ENCODE results near the gene CENPN. TPM values are rescaled to one million over a fixed set of nuclear protein-coding genes. Genes with fewer than 3 reads are reported as not detected.

The CENPN gene, protein sequence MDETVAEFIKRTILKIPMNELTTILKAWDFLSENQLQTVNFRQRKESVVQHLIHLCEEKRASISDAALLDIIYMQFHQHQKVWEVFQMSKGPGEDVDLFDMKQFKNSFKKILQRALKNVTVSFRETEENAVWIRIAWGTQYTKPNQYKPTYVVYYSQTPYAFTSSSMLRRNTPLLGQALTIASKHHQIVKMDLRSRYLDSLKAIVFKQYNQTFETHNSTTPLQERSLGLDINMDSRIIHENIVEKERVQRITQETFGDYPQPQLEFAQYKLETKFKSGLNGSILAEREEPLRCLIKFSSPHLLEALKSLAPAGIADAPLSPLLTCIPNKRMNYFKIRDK
- total RNA-seq = 62.9 and 63.0 TPM in 2 replicates

GRCh38 chr16:81006813-81007695, at the start of gene CENPN, which contains the start of gene CMC2:
Gene CENPN (plus strand): TSS chr16:81007214. CDS start chr16:81011940, 4,726 bp downstream.
Gene CMC2 (minus strand): TSS chr16:81006885. CDS start chr16:80997394, 9,491 bp downstream.

DNA sequence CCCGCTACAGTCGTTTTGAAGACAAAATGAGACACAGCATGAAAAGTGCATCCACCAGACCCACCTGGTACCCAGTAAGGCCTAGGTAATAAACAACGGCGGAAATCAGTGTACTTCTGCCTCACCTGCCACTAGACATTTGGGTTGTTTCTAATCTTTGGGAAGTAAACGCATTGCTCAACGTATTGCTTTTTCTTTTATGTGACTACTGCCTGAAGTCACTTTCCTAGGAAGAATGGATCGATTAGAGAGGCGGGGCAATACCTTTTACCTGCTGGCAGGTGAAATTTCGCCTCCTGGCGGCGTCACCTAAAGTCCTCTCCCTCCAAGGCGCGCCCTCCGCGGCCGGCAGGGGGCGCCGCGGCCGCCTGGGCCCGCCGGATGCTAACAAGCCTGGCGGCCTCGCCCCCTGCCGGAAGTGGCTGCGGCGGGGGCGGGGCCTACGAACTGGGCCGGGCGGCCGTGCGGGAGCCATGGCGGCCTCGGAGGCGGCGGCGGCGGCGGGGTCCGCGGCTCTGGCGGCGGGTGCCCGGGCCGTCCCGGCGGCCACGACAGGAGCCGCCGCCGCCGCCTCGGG, 28.5 kb downstream of the CENPN start, which contains the start of gene ATMIN:
TSS of gene ATMIN (plus strand) at position 445 of the 577 bp plus-strand sequence. CDS start at position 474, 29 bp downstream.

GRCh38 chr16:81077076-81077940, 70.3 kb downstream of the CENPN start, which contains the start of gene C16orf46:
Gene C16orf46 (minus strand): TSS chr16:81077238. CDS start chr16:81063955, 13,283 bp downstream.

Other genes with a start within 250 kb of the CENPN start
- 25.3 and 25.4 TPM in 2 replicates for gene CDYL2, start 202.6 kb upstream of the CENPN start, total RNA-seq
- gene CMC2, start 329 bp upstream of the CENPN start, total RNA-seq = 70.8 and 76.7 TPM in 2 replicates
- gene ATMIN, start 28.6 kb downstream of the CENPN start, total RNA-seq = 23.1 and 31.3 TPM in 2 replicates
- 0.32 and 0.46 TPM in 2 replicates for gene C16orf46, start 70.0 kb downstream of the CENPN start, total RNA-seq
- gene GCSH, start 89.2 kb downstream of the CENPN start, total RNA-seq = 12.5 and 15.9 TPM in 2 replicates
- gene BCO1, start 231.5 kb downstream of the CENPN start, total RNA-seq = under 0.01 TPM in 1 of 2 replicates, not detected in the other

Measured in epithelial cell of umbilical artery (primary cell).